LNCAP (cell line): ENCODE results near the gene MSH2.

Experiments
- TF ChIP-seq, protein P1 (sequence below): fragments of 450-650 bp; IDR thresholded peaks from 2 replicates; pipeline ENCODE4 v1.5.1; 2017; ENCODE audit warnings: mild to moderate bottlenecking

MSH2 gene

GRCh38 chr2:47494267-47495130, 91.5 kb downstream of the MSH2 start:
- TF ChIP-seq, protein P1, sequence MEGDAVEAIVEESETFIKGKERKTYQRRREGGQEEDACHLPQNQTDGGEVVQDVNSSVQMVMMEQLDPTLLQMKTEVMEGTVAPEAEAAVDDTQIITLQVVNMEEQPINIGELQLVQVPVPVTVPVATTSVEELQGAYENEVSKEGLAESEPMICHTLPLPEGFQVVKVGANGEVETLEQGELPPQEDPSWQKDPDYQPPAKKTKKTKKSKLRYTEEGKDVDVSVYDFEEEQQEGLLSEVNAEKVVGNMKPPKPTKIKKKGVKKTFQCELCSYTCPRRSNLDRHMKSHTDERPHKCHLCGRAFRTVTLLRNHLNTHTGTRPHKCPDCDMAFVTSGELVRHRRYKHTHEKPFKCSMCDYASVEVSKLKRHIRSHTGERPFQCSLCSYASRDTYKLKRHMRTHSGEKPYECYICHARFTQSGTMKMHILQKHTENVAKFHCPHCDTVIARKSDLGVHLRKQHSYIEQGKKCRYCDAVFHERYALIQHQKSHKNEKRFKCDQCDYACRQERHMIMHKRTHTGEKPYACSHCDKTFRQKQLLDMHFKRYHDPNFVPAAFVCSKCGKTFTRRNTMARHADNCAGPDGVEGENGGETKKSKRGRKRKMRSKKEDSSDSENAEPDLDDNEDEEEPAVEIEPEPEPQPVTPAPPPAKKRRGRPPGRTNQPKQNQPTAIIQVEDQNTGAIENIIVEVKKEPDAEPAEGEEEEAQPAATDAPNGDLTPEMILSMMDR = no peak

GRCh38 chr2:47497843-47498460, 95.0 kb downstream of the MSH2 start:
- TF ChIP-seq, protein P1 = no peak

DNA sequence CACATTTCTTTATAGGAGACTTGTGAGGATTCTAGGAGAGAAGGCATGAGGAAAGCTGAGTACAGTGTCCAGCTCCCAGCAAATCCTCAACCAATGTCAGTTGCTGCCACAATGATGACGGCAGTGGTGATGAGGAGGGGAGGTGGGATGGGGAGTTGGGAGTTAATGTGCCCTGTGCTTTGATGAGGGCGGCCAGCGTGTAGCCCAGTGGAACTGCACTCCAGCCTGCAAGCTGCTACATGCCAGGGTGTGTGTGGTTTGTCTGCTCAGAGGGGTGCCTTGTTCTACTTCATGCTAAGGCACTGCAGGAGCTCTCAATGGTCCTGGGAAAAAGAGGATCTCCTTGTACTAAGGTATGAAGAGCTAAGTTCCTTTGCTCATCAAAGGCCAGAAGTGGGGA, 96.1 kb downstream of the MSH2 start:
- TF ChIP-seq, protein P1 = no peak

- TF ChIP-seq, protein P1 = no peak
These were observed 96.8 kb downstream of the MSH2 start for GRCh38 chr2:47499621-47500309.

- TF ChIP-seq, protein P1 = no peak
These were observed 98.6 kb downstream of the MSH2 start for GRCh38 chr2:47501374-47502200.

DNA sequence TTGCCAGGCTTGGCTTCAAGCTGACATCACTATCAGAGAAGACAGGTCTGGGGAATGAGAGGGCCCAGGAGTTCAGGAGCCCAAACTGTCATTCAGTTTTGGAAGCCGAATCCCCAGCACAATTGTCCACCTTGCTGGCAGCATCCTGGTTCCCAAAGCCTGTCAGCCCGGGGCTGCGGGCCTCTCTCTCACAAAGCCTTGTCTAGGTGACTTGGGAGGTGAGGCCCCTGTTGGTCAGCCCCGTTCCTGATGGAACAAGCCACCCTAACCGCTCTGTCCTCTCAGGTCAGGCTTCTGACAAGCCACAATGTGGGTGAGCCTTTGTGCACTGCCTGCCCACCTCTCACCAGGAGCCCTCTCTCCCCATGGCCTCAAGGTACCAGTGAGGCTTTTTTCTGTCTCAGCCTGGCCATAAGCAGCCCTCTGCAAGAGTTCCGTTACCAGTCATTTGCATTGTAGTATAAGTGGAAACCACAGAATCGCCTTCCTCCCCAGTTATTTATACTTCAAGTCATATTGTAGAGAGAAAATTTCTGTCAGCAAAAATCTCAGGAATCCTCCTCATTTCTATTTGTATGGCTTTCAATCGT, 100.6 kb downstream of the MSH2 start:
- TF ChIP-seq, protein P1 = no peak
